Activated T-helper 2 cell treated with anti-CD3 and anti-CD28 coated beads, Interferon-gamma antibody, Interleukin-2, Interleukin-4, amounts not matched to agents 10 μg/mL and 5 μg/mL and 100 μg/mL, durations not matched to agents 14 hours and 24 hours and 36 hours (primary cell): ENCODE measurements around the gene ADM. TPM values are rescaled to one million over a fixed set of nuclear protein-coding genes. Genes with fewer than 3 reads are reported as not detected.

ENCODE experiments used
- DNase-seq: peaks from one replicate; pipeline ENCODE4 v3.0.0; 2021; ENCODE audit warnings: low spot score
- H3K27ac Mint-ChIP-seq: one replicate; pipeline ENCODE4 v1.8.0; 2021; ENCODE audit warnings: mixed read lengths
- H3K27me3 Mint-ChIP-seq: one replicate; pipeline ENCODE4 v1.8.0; 2021; ENCODE audit warnings: low read depth, mixed read lengths
- H3K36me3 Mint-ChIP-seq: one replicate; pipeline ENCODE4 v1.8.0; 2021; ENCODE audit warnings: low read depth, mixed read lengths
- H3K4me1 Mint-ChIP-seq: one replicate; pipeline ENCODE4 v1.8.0; 2021; ENCODE audit warnings: low read depth, mixed read lengths
- H3K4me3 Mint-ChIP-seq: one replicate; pipeline ENCODE4 v1.8.0; 2021; ENCODE audit warnings: low read depth, mild to moderate bottlenecking, moderate library complexity, mixed read lengths
- H3K9me3 Mint-ChIP-seq: one replicate; pipeline ENCODE4 v1.8.0; 2021; ENCODE audit warnings: mixed read lengths
- intact Hi-C: fragments of 100-400 bp; cut with micrococcal nuclease; formaldehyde crosslinking; loops from one replicate; pipeline ENCODE4 v1.15.1; 2023
- total RNA-seq: library from RNA; stranded (reverse); gene quantifications from 2 replicates; pipeline ENCODE4 v1.2.3, GENCODE V29; 2022

ADM gene
- total RNA-seq, 1 donor from 2014 or later, result 3.5 TPM

GRCh38 chr11:10331548-10332289 is 26.8 kb downstream of the ADM start:
- Mint-ChIP-seq H3K4me1 (peaks cover 3% of the 10 kb centered on the region), H3K36me3 (no peaks in the 10 kb centered on the region), H3K4me3 (no peak overlapping the region), H3K27ac (no peak overlapping the region), H3K27me3 (peaks cover 18% of the 10 kb centered on the region), H3K9me3 (no peaks in the 10 kb centered on the region)
- DNase-seq, result no peak
- intact Hi-C loops, result no loop called here

GRCh38 chr11:10333490-10333889 is 28.6 kb downstream of the ADM start:
- Mint-ChIP-seq H3K9me3 (no peaks in the 10 kb centered on the region), H3K27ac (no peak overlapping the region), H3K4me3 (no peak overlapping the region), H3K36me3 (no peaks in the 10 kb centered on the region), H3K4me1 (peaks cover 1% of the 10 kb centered on the region), H3K27me3 (peaks cover 15% of the 10 kb centered on the region)
- intact Hi-C loops, result no loop called here
- no peak for DNase-seq

- Mint-ChIP-seq H3K27me3 (peaks cover 27% of the 10 kb centered on the region), H3K4me3 (no peak overlapping the region), H3K27ac (no peak overlapping the region), H3K4me1 (no peaks in the 10 kb centered on the region), H3K36me3 (no peaks in the 10 kb centered on the region), H3K9me3 (no peaks in the 10 kb centered on the region)
- intact Hi-C loops, result no loop called here
- no peak for DNase-seq
Measured at GRCh38 chr11:10338287-10338686, 33.4 kb downstream of the ADM start.

- H3K36me3 Mint-ChIP-seq, result no peaks in the 10 kb centered on the region
- intact Hi-C loops, result no loop called here
- no peaks in the 10 kb centered on the region for H3K9me3 Mint-ChIP-seq
- H3K4me3 Mint-ChIP-seq, result no peak overlapping the region
- H3K27me3 Mint-ChIP-seq, result peaks cover 16% of the 10 kb centered on the region
- H3K4me1 Mint-ChIP-seq, result no peaks in the 10 kb centered on the region
- DNase-seq, result no peak
- H3K27ac Mint-ChIP-seq, result no peak overlapping the region
Measured at GRCh38 chr11:10348650-10349280, 43.9 kb downstream of the ADM start.

GRCh38 chr11:10349281-10349665 is 44.4 kb downstream of the ADM start:
- H3K27me3 Mint-ChIP-seq, result peaks cover 18% of the 10 kb centered on the region
- no peak overlapping the region for H3K27ac Mint-ChIP-seq
- no peaks in the 10 kb centered on the region for H3K36me3 Mint-ChIP-seq
- no peak overlapping the region for H3K4me3 Mint-ChIP-seq
- H3K4me1 Mint-ChIP-seq, result no peaks in the 10 kb centered on the region
- DNase-seq, result no peak
- no peaks in the 10 kb centered on the region for H3K9me3 Mint-ChIP-seq
- intact Hi-C loops, result no loop called here

GRCh38 chr11:10349806-10350205 is 44.9 kb downstream of the ADM start:
- Mint-ChIP-seq H3K4me3 (no peak overlapping the region), H3K9me3 (no peaks in the 10 kb centered on the region), H3K4me1 (no peaks in the 10 kb centered on the region), H3K36me3 (no peaks in the 10 kb centered on the region), H3K27me3 (peaks cover 23% of the 10 kb centered on the region), H3K27ac (no peak overlapping the region)
- intact Hi-C loops, result no loop called here
- DNase-seq, result no peak

- no peaks in the 10 kb centered on the region for H3K36me3 Mint-ChIP-seq
- no peaks in the 10 kb centered on the region for H3K4me1 Mint-ChIP-seq
- no peaks in the 10 kb centered on the region for H3K9me3 Mint-ChIP-seq
- H3K27ac Mint-ChIP-seq, result no peak overlapping the region
- intact Hi-C loops, result no loop called here
- H3K27me3 Mint-ChIP-seq, result peaks cover 21% of the 10 kb centered on the region
- no peak overlapping the region for H3K4me3 Mint-ChIP-seq
- no peak for DNase-seq
Measured at GRCh38 chr11:10350334-10350733, 45.5 kb downstream of the ADM start.

- intact Hi-C loops, result no loop called here
Measured at GRCh38 chr11:10351435-10351764, 46.5 kb downstream of the ADM start.

GRCh38 chr11:10351765-10352641 is 47.1 kb downstream of the ADM start:
- Mint-ChIP-seq H3K36me3 (no peaks in the 10 kb centered on the region), H3K4me1 (no peaks in the 10 kb centered on the region), H3K27me3 (peaks cover 35% of the 10 kb centered on the region), H3K27ac (no peak overlapping the region), H3K9me3 (no peaks in the 10 kb centered on the region), H3K4me3 (no peak overlapping the region)
- intact Hi-C loops, result no loop called here
- DNase-seq, result no peak

More at GRCh38 chr11:10351435-10351764, 46.5 kb downstream of the ADM start:
- DNase-seq, result no peak
- Mint-ChIP-seq H3K9me3 (no peaks in the 10 kb centered on the region), H3K27ac (no peak overlapping the region), H3K4me3 (no peak overlapping the region), H3K4me1 (no peaks in the 10 kb centered on the region), H3K36me3 (no peaks in the 10 kb centered on the region), H3K27me3 (peaks cover 30% of the 10 kb centered on the region)

- H3K27ac Mint-ChIP-seq, result no peak overlapping the region
- no peaks in the 10 kb centered on the region for H3K4me1 Mint-ChIP-seq
- peaks cover 36% of the 10 kb centered on the region for H3K27me3 Mint-ChIP-seq
- H3K9me3 Mint-ChIP-seq, result no peaks in the 10 kb centered on the region
- H3K4me3 Mint-ChIP-seq, result no peak overlapping the region
- intact Hi-C loops, result no loop called here
- H3K36me3 Mint-ChIP-seq, result no peaks in the 10 kb centered on the region
- DNase-seq, result no peak
Measured at GRCh38 chr11:10352921-10353550, 48.2 kb downstream of the ADM start.

- no peak for DNase-seq
- H3K36me3 Mint-ChIP-seq, result no peaks in the 10 kb centered on the region
- intact Hi-C loops, result no loop called here
- peaks cover 43% of the 10 kb centered on the region for H3K27me3 Mint-ChIP-seq
- no peaks in the 10 kb centered on the region for H3K4me1 Mint-ChIP-seq
- no peak overlapping the region for H3K27ac Mint-ChIP-seq
- no peak overlapping the region for H3K4me3 Mint-ChIP-seq
- no peaks in the 10 kb centered on the region for H3K9me3 Mint-ChIP-seq
Measured at GRCh38 chr11:10354389-10354788, 49.5 kb downstream of the ADM start.

GRCh38 chr11:10355257-10355661 is 50.4 kb downstream of the ADM start:
- H3K36me3 Mint-ChIP-seq, result no peaks in the 10 kb centered on the region
- H3K27me3 Mint-ChIP-seq, result peaks cover 45% of the 10 kb centered on the region
- intact Hi-C loops, result no loop called here
- DNase-seq, result no peak
- H3K27ac Mint-ChIP-seq, result no peak overlapping the region
- H3K9me3 Mint-ChIP-seq, result no peaks in the 10 kb centered on the region
- H3K4me3 Mint-ChIP-seq, result no peak overlapping the region
- no peaks in the 10 kb centered on the region for H3K4me1 Mint-ChIP-seq
